GM12891 (cell line): ENCODE results near the gene ANGPTL4.

Source experiments
- PAX5 ChIP-seq: IDR thresholded peaks from 2 replicates; pipeline ENCODE4 v1.6.1; 2011; ENCODE audit warnings: low read length, moderate library complexity, mild to moderate bottlenecking; ENCODE audit not compliant: insufficient read depth, severe bottlenecking
- POLR2A ChIP-seq: IDR thresholded peaks from 2 replicates; pipeline ENCODE4 v1.6.1; 2011; ENCODE audit warnings: low read depth, low read length, control low read depth
- POLR2AphosphoS5 ChIP-seq: IDR thresholded peaks from 2 replicates; pipeline ENCODE4 v1.6.1; 2011; ENCODE audit warnings: low read depth, low read length, control low read depth
- SPI1 ChIP-seq: IDR thresholded peaks from 2 replicates; pipeline ENCODE4 v1.6.1; 2011; ENCODE audit warnings: low read depth, low read length, control low read depth
- TAF1 ChIP-seq: IDR thresholded peaks from 2 replicates; pipeline ENCODE4 v1.6.1; 2011; ENCODE audit warnings: low read depth, low read length, control low read depth

DNA sequence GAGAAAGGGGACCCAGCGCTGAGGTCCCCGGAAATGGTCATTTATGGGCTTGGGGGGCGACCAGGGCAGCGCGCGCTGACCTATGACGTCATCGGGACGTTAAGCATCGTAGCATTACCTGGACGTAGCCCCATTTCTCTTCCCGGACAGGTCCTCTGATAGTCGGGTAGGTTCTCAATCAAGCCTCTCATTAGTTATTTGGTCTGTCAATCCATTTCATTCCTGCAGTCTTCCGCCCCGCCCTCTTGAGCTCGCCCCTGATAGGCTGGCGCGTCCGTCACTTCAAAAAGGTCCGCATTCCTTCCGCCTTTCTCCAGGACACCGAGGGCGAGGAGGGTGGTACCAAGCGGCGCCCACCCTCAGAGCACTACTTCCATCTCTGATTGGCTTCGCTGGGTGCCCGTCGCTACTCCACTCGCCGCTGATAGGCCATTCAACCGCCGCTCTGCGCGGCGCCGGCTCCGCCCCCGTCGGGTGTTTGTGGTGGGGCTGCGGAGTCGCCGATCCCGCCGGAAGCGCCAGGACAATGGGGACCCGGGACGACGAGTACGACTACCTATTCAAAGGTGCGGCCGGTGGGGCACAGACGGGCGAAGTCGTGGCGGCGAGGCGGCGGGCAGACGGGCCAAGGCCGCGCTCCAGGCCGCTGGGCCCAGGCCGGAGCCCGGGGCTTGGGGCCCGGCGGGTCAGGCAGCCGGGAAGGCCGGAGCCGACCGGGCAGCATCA is 26.1 kb downstream of the ANGPTL4 start, which contains the start of gene RAB11B:
- TF ChIP-seq POLR2A = peak; percentile 16; the same call in 1 of the 2 replicates
- 0 out of 2 replicates have a peak, but pooled peaks have one; percentile 5 for TF ChIP-seq SPI1
- no peak for TF ChIP-seq POLR2AphosphoS5
- peak; percentile 48; the same call in 1 of the 2 replicates for TF ChIP-seq TAF1
- no peak for TF ChIP-seq PAX5
